Motor neuron (in vitro differentiated cells): Measurements from ENCODE around the gene HLA-DPB1. TPM values are rescaled to one million over a fixed set of nuclear protein-coding genes. Genes with fewer than 3 reads are reported as not detected.
A peak's percentile ranks its signal among the peaks of the same experiment; 100 is the strongest.

Experiments used
- ATAC-seq, 8 experiments: fragments of 200-7000 bp; cut with Tn5 transposase; replicated peaks in 6 of 8; 2 replicates each; pipeline ENCODE4 v1.8.0; 2021; ENCODE audit warnings: mild to moderate bottlenecking in 8 of 8, moderate library complexity in 8 of 8
- H3K27ac ChIP-seq, 2 donors: fragments of 250-450 bp; sonication (Bioruptor Pico); 2 replicates each; pipeline ENCODE4 v1.9.0; 2021; ENCODE audit warnings: antibody characterized with exemption in 2 of 2, mild to moderate bottlenecking in 2 of 2, moderate library complexity in 1 of 2
- H3K4me1 ChIP-seq, 2 donors: fragments of 250-450 bp; sonication (Bioruptor Pico); replicated peaks in 1 of 2; 2 replicates each; pipeline ENCODE4 v1.6.1; 2021; ENCODE audit warnings: antibody characterized with exemption in 2 of 2, mild to moderate bottlenecking in 2 of 2, moderate library complexity in 1 of 2
- H3K4me3 ChIP-seq, 5 donors: fragments of 250-450 bp; sonication (Bioruptor Pico); 2 replicates each; pipeline ENCODE4 v1.9.0; 2021; ENCODE audit warnings: antibody characterized with exemption in 5 of 5, mild to moderate bottlenecking in 5 of 5, moderate library complexity in 4 of 5
- WGBS, 10 experiments: fragments of 450-650 bp; shearing (Covaris generic); methylation state at CpG; one replicate each; pipeline ENCODE4 v1.0.0; 2022; 5-methylcytosine and 5-hydroxymethylcytosine counted together
- in situ Hi-C, 9 experiments: fragments of 400-800 bp; cut with MboI; loops; one replicate each; pipeline ENCODE4 v1.15.0; 2021; ENCODE audit warnings: low sequenced_read_pairs in 9 of 9, low pct_unique_long_range_greater_than_20kb in 2 of 9; ENCODE audit not compliant: unreplicated experiment in 9 of 9
- total RNA-seq, 8 experiments: library from RNA; unstranded; fragments of 300-600 nt; gene quantifications; 2 replicates each; pipeline versions ENCODE4 v1.2.3 to v1.2.4, GENCODE V29; 2022

Gene HLA-DPB1
- total RNA-seq, 8 experiments from 2014 or later: 0.55 to 16.5 (median 2.1) TPM

DNA sequence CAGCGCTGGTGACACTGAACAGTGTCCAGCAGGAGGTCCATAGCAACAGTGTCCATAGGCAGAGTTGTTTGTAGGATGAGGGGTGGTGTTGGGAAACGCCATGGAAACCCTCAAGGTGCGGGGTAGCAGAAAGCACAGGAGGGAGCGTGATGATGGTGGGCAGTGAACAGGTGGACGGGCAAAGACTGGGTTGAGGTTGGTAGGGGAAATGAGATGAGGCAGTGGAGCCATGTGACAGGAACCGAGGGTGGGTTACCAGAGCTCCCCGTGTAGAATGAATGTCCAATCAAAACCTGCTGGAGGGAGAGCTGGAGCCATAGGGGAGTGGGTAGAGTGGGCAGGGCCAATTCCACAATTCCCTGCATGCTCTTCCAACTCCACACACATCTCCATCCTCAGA lies 38.0 kb downstream of the HLA-DPB1 start:
- no peak overlapping the region for H3K4me3 ChIP-seq
- WGBS, 10 experiments: 0 to 82% (median 36%) methylated on average over 1 to 5 of the region's 7 CpGs; no CpG with 5 or more reads in 2 of the 10 experiments
- peaks cover 0 to 11% of the 10 kb centered on the region in 2 donors for H3K4me1 ChIP-seq
- in situ Hi-C loops: loop anchor here in 2 of 9 experiments (25.0 kb wide), 1 partner anchor 124 kb away; no protein-coding TSS in a partner anchor
- H3K27ac ChIP-seq: no peak overlapping the region
- no peak for ATAC-seq

DNA sequence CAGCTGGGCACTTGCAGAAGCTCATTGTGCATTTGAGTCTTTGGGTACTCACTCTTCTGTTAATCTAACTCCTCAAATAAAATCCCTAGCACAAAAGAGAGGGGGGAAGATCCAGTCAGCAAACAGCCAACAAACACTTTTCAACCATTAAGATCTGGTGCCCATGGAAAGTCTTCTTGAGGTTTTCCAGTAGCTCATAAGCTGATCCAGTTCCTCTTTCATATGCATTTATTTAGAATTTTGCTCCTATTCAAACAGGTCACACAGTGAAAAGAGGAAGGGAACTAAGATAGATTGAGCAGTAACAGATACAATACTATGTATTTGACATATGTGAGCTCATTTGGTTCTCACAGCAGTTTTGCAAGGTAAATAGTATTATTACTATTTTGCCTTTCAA lies 38.6 kb downstream of the HLA-DPB1 start:
- peaks cover 0 to 11% of the 10 kb centered on the region in 2 donors for H3K4me1 ChIP-seq
- in situ Hi-C loops: loop anchor here in 2 of 9 experiments (25.0 kb wide), 1 partner anchor 123 kb away; no protein-coding TSS in a partner anchor
- H3K4me3 ChIP-seq: no peak overlapping the region
- no peak for ATAC-seq
- H3K27ac ChIP-seq: no peak overlapping the region

DNA sequence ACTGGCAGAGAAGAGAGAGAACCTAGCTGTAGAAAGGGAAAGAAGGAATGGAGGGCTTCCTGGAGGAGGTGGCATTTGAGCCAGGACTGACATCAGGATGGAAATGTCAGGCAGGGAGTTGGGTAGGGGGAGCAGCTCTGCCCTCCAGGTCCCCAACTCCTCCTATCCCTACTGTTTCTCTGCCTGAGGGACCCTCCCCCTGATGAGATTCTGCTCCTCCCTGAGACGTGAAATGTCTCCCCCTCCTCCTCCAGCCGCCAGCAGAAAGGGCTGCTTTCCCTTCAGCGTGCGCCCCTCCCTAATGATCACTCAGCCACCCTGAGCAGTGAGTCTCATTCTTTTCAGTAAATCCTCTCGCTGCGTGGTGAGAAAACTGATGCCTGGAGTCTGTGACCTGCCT lies 40.6 kb downstream of the HLA-DPB1 start:
- ATAC-seq: peak in 6 of 8 experiments; percentile 8 to 39 (median 17)
- 0 to 25% (median 20%) methylated on average over 1 to 3 of the region's 6 CpGs; no CpG with 5 or more reads in 7 of the 10 experiments for whole genome bisulfite sequencing, 10 experiments
- Histone ChIP-seq H3K4me3 (peak overlapping the region in 1 of 5 donors; percentile 20), H3K27ac (no peak overlapping the region), H3K4me1 (peaks cover 0 to 11% of the 10 kb centered on the region in 2 donors)
- in situ Hi-C loops: loop anchor here in 2 of 9 experiments (25.0 kb wide), 1 partner anchor 121 kb away; no protein-coding TSS in a partner anchor

DNA sequence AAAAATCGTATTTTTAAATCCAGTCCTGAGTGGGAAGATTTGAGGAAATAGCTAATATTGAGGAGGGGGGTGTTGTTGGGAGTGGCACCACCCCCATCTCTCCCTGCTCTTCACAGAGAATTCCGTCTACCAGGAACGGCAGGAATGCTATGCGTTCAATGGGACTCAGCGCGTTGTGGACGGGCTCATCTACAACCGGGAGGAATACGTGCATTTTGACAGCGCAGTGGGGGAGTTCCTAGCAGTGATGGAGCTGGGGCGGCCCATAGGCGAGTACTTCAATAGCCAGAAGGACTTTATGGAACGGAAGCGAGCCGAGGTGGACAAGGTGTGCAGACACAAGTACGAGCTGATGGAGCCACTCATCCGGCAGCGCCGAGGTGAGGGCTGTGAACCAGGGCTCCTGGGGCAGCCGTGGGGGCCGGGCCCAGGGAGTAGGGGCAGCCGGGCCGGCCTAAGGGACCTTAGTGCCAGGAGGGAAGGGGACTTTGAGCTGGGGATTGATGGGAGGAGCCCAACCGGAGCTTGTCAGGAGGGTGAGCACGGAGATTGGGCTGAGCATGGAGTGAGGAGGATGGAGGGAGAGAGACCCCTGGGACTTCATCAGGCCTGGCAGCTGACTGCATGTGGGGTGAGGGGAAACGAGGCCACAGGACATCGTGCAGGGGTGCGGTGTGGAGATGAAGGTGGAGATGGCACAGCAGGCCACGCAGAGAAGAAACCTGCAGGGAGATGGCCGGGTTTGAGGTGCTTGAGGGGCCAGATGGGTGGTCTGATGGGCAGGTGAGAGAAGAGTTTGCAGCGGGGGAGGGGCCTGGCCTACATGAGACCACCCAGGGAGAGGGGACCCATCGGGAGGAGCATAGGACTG lies 41.3 kb downstream of the HLA-DPB1 start:
- in situ Hi-C loops: loop anchor here in 2 of 9 experiments (25.0 kb wide), 1 partner anchor 120 kb away; no protein-coding TSS in a partner anchor
- 0 to 29% (median 9%) methylated on average over 1 to 16 of the region's 32 CpGs for WGBS, 10 experiments

DNA sequence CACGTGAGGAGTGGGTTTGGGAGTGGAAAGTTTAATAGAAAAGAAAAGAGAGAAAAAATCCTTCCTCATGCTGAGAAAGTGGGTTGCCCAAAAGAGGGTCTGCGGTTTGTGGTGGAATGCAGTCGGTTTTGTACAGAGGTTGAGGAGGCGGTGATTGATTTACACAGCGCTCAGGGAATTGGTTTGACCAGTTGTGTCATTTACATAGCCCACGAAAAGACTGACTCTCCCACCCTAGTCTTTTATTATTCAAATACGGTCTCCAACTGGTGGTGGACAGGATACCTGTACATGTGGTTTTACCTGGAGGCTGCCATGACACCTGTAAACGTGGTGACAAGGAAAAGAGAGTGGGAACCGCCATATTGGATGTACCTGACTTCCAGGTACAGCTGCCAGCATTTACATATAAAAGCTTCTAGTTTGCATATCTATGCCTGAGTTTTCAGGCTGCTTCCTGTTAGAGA lies 42.1 kb downstream of the HLA-DPB1 start:
- Histone ChIP-seq H3K4me3 (peak overlapping the region in 1 of 5 donors; percentile 20), H3K4me1 (peaks cover 0 to 11% of the 10 kb centered on the region in 2 donors), H3K27ac (no peak overlapping the region)
- no peak for ATAC-seq
- WGBS, 10 experiments: 3 to 50% (median 27%) methylated on average over 2 to 8 of the region's 9 CpGs; no CpG with 5 or more reads in 2 of the 10 experiments
- in situ Hi-C loops: loop anchor here in 2 of 9 experiments (25.0 kb wide), 1 partner anchor 119 kb away; no protein-coding TSS in a partner anchor

More for the DNA sequence above, 41.3 kb downstream of the HLA-DPB1 start:
- H3K4me1 ChIP-seq: peaks cover 0 to 11% of the 10 kb centered on the region in 2 donors
- peak overlapping the region in 2 of 5 donors; percentile 9 to 20 for H3K4me3 ChIP-seq
- no peak overlapping the region for H3K27ac ChIP-seq
- ATAC-seq: peak; percentile 30 to 58 (median 50)

DNA sequence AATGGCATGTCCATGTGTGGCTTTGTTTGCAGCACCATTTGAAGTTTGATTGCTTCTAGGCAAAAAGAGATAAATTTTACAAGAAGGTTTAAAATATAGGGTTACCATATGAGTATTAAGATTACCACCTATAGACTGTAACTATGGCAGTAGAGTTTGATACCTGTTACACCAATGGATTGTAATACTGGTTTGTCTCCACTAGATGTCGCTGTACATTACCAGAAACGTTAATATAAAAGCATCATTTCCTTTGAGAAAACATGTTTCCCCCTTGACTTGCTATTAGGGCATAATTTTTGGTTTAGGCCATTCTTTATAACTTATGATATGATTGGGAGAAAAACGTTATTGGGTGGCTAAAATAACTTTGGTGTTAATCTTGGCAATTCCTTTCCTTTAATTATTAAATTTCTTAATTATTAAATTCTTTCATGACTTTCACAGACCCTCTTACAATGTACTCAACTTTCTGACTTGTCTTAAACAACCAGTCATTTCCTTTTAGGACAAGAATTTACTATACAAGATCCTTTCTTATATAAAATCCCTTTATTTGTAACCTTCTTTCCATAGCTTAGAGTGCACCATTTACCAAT lies 42.8 kb downstream of the HLA-DPB1 start:
- peaks cover 0 to 11% of the 10 kb centered on the region in 2 donors for H3K4me1 ChIP-seq
- in situ Hi-C loops: loop anchor here in 2 of 9 experiments (25.0 kb wide), 1 partner anchor 119 kb away; no protein-coding TSS in a partner anchor
- 0% methylated on average over 2 to 3 of the region's 3 CpGs for WGBS, 10 experiments
- ATAC-seq: peak in 1 of 8 experiments; percentile 30
- no peak overlapping the region for H3K4me3 ChIP-seq
- H3K27ac ChIP-seq: no peak overlapping the region

DNA sequence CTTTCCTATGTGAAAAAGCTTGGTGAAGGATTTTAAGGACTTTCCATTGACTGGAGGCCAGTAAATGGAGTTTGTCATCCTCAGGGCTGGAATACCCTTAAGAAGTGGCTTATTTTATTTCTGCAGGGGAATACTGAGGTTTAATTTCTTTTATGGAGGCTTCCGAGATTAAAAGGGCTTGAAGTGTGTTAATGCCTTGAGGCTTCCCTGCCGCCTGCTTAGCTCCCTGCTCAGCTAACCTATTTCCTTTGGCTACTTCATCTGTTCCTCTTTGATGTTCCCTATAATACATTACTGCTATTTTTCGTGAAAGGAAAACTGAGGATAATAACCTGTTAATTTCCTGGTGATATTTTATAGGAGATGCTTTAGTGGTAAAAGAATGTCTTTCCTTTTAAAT lies 44.2 kb downstream of the HLA-DPB1 start:
- 0 to 63% (median 31%) methylated on average over 1 to 3 of the region's 3 CpGs; no CpG with 5 or more reads in 1 of the 10 experiments for WGBS, 10 experiments

DNA sequence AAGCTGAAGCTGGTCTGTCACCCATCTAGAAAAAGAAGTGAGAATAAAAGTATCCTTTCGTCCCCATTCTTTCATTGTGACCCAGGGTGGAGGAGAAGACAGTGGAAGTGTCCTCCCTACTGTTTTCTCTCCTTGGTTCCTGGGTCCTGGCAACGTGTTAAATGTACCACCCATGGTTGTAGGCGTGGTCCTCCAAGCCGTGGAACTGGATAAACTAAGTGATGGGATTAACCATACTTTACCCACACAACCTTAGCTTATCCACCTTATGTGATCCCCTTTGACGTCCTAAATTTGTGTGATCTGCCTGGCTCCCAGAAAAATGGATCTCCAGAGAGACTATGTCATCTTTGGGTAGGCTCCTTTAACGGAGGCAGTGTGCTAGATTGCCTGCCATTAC lies 47.4 kb downstream of the HLA-DPB1 start:
- Histone ChIP-seq H3K4me3 (no peak overlapping the region), H3K4me1 (peaks cover 0 to 7% of the 10 kb centered on the region in 2 donors), H3K27ac (no peak overlapping the region)
- 14 to 100% (median 40%) methylated on average over 1 to 6 of the region's 6 CpGs; no CpG with 5 or more reads in 1 of the 10 experiments for WGBS, 10 experiments
- no peak for ATAC-seq
- in situ Hi-C loops: loop anchor here in 2 of 9 experiments (25.0 kb wide), 1 partner anchor 114 kb away; no protein-coding TSS in a partner anchor

More for the DNA sequence above, 44.2 kb downstream of the HLA-DPB1 start:
- no peak for ATAC-seq
- in situ Hi-C loops: loop anchor here in 2 of 9 experiments (25.0 kb wide), 1 partner anchor 117 kb away; no protein-coding TSS in a partner anchor
- H3K27ac ChIP-seq: no peak overlapping the region
- H3K4me1 ChIP-seq: peaks cover 0 to 16% of the 10 kb centered on the region in 2 donors
- H3K4me3 ChIP-seq: no peak overlapping the region

DNA sequence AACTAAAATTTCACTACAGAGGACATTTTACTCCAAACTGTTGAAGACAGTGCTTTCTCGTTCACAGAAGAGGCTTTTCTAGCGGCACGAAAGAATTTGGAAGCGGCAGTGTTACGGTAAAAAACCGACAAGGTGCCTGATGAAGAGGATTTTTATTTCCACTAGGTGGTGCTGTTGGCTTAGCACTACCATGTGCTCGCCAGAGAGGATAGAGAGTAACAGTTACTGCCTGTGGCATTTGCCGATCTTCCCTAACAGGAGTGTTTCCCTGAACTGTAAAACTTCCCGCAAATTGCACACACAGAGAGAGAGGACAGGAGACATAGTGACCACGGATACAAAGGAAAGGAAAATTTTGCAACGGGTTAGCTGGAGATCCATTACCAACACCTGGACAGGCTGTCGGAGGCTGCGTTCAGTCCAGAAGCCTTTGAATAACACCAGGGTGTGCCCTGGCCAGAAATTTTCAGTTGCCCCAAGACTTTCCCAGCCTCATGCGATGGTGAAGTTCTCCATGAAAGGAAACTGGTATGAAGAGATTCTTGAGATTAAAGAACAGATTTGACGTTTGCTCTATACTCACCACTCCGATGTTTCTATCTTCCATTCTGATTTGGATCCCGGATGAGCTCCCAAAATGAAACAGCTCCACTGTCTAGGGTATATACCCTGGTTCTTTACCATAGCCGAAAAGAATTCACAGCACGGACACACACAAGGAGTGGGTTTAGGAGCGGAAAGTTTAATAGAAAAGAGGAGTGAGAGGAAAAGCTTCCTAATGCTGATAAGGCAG lies 48.1 kb downstream of the HLA-DPB1 start:
- ATAC-seq: peak in 4 of 8 experiments; percentile 50 to 81 (median 70)

DNA sequence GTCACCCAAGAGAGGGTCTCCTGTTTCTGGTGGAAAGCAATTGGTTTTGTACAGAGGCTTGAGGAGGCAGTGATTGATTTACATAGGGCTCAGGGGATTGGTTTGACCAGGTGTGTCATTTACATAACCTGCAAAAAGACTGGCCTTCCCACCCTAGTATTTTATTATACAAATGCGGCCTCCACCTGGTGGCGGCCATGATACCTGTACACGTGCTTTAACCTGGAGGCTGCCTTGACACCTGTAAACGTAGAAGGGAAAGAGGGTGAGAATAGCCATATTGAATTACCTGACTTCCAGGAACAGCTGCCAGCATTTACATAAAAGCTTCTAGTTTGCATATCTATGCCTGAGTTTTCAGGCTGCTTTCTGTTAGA lies 48.7 kb downstream of the HLA-DPB1 start:
- peak in 1 of 8 experiments; percentile 42 for ATAC-seq
- peaks cover 0 to 7% of the 10 kb centered on the region in 2 donors for H3K4me1 ChIP-seq
- no peak overlapping the region for H3K27ac ChIP-seq
- 28 to 100% (median 42%) methylated on average over 1 to 4 of the region's 4 CpGs; no CpG with 5 or more reads in 1 of the 10 experiments for WGBS, 10 experiments
- H3K4me3 ChIP-seq: no peak overlapping the region
- in situ Hi-C loops: loop anchor here in 2 of 9 experiments (25.0 kb wide), 1 partner anchor 113 kb away; no protein-coding TSS in a partner anchor

More for the DNA sequence above, 48.1 kb downstream of the HLA-DPB1 start:
- 49 to 82% (median 76%) methylated on average over 2 to 19 of the region's 20 CpGs for WGBS, 10 experiments
- peak overlapping the region in 1 of 5 donors; percentile 6 for H3K4me3 ChIP-seq
- in situ Hi-C loops: loop anchor here in 2 of 9 experiments (25.0 kb wide), 1 partner anchor 113 kb away; no protein-coding TSS in a partner anchor
- H3K27ac ChIP-seq: no peak overlapping the region
- H3K4me1 ChIP-seq: peaks cover 0 to 7% of the 10 kb centered on the region in 2 donors

DNA sequence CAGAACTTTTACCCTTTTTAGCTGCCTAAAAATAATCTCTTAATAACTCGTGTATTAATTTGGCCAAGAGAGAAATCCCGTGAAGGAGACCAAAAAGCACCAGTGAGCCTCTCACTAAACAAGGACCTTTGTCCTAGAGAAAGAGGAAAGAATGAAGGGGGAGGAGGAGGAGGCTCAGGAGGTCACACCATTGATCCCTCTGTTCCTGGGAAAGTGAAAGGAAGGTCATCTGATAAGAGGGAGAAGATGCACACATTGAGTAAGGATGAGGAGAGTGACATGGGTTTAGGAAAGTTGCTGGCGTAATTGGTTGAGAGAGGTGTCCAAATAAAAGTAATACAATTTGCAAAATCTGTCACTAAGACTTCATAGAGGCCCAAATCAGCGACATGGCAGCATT lies 49.2 kb downstream of the HLA-DPB1 start:
- Histone ChIP-seq H3K4me3 (no peak overlapping the region), H3K4me1 (peaks cover 0 to 7% of the 10 kb centered on the region in 2 donors), H3K27ac (no peak overlapping the region)
- in situ Hi-C loops: loop anchor here in 3 of 9 experiments (25.0 kb wide), 2 partner anchors 112 to 113 kb away; partner anchors contain the start of gene HLA-DOA (in 1 of the 3)
- WGBS, 10 experiments: 0 to 91% (median 38%) methylated on average over 2 to 4 of the region's 4 CpGs; no CpG with 5 or more reads in 1 of the 10 experiments
- no peak for ATAC-seq
